Activated CD4-positive, alpha-beta T cell treated with anti-CD3 and anti-CD28 coated beads, Interleukin-2, amount 50 U/mL, for 16 hours (primary cell): Measurements from ENCODE around the gene RHNO1.

Experiments used
- DNase-seq: peaks from one replicate; pipeline ENCODE4 v3.0.0-alpha.2; 2020

RHNO1 gene

DNA sequence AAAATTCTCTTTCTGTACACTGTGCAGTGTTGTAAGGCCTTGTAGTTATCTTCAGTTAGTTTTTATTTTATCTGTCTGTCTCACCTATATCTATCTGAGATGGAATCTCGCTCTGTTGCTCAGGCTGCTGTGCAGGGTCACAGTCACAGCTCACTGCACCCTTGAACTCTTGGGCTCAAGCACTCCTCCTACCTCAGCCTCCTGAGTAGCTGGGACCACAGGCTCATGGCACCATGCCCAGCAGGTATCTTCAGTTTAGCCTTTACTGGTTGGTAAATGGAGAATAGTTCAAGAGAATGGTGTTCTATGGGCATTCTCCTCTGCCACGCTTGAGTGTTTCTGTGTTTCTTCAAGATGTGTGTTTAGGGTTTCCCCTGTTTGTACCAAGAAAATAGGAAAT, 27.2 kb downstream of the RHNO1 start:
- no peak for DNase-seq

- DNase-seq, result no peak
Measured at GRCh38 chr12:2912216-2912575, 35.2 kb downstream of the RHNO1 start.

DNA sequence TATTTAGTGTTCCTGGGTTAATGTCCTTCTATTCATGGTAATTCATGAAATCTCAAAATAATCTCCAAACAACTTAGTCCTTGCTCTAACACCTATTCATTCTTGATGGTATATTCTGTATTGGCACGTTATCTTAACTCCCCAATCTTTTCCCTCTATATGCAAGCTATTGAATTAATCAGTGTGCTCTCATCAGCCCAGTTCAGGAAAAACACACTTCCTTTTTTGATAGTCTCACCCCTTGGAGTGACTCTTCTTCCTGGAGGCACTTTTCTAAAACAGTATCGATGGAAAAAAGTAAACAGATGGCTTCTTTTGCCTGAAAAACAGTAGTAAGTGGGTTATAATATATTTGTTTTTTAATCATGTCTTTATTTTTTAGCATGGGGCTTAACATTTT, 42.2 kb downstream of the RHNO1 start:
- DNase-seq, result no peak

DNA sequence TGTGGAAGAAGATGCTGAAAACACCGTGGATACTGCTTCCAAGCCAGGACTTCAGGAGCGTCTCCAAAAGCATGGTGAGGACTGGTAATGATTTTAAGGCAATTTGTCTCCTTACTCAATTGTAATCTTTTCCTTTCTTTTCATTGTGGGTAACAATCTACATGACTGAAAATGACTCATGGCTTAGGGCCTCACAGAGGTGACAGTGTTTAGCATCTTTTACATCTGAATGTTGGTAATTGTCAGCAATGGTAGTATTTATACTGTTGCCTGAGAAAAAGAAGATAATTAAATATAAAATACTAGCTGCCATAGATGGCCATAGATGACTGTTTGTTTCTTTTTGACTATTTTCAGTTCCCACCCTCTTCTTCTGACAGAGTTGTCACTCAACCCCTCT, 45.3 kb downstream of the RHNO1 start:
- DNase-seq, result no peak

DNA sequence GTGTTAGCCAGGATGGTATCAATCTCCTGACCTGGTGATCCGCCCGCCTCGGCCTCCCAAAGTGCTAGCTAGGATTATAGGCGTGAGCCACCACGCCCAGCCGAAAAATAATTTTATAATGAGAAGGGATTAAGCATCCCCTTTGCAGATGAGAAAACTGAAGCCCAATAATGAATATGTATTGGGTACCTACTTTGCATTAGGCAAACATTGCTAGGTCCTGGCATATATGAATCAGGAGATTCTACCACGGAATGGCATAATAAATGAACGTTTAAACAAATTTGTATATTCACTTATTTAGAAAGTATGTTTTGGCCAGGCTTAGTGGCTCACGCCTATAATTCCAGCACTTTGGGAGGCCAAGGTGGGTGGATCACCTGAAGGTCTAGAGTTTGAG, 46.0 kb downstream of the RHNO1 start:
- DNase-seq, result no peak

DNA sequence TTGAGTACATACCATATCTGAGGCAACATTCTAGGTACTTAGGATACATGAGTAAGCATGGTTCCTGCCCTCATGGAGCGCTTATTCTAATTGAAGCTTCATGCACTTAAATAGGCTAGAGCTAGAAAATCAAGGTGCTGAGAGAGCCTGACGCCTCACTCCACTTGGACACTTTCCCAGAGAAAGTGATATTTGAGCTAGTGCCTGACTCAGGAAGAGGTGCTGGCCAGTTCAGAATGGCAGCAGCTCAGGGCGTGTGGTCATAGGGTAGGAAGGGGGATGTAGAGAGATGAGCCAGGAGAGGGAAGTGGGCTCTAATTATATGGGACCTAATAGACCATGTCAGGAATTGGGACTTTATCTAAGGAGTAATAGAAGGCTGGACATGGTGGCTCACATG, 47.0 kb downstream of the RHNO1 start:
- no peak for DNase-seq

- DNase-seq, result peak; percentile 16
Measured at GRCh38 chr12:2925322-2925995, 48.4 kb downstream of the RHNO1 start.

DNA sequence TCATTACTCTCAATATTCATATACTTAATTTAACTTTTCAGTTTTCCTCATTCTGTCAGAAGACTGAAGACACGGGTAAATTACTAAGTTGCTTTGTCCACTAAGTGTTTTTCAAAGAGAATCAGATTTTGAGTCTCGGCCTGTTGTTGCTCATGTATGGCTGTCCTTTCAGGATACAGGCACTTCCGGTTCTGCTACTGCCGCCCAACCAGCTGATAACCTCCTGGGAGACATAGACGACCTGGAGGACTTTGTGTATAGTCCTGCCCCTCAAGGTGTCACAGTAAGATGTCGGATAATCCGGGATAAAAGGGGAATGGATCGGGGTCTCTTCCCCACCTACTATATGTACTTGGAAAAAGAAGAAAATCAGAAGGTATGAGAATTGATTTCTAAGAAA, 53.8 kb downstream of the RHNO1 start:
- no peak for DNase-seq

DNA sequence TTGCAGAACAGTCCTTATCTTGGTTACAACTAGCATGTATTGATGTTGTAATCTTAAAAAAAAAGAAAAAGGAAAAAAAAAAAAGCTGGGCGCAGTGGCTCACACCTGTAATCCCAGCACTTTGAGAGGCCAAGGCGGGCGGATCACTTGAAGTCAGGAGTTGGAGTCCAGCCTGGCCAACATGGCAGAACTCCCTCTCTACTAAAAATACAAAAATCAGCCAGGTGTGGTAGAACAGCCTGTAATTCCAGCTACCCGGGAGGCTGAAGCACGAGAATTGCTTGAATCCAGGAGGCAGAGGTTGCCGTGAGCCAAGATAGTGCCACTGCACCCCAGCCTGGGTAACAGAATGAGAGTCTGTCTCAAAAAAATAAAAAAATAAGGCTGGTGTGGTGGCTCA, 56.6 kb downstream of the RHNO1 start:
- DNase-seq, result no peak

DNA sequence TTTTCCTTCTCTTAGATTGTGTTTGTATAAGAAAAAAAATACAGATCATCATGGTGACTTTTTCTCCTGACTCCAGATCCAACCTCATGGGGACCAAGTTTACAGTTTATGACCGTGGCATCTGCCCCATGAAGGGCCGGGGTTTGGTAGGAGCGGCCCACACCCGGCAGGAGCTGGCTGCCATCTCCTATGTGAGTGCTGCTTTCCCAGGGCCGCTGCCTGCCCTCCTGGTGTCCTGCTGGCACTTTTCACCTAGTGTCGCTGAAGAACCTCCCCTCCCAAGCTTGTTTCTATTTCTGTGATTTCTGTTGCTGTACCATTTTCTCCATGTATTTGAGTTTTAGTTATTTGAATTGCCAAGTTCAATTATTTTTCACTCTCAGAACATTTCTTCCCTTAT, 57.3 kb downstream of the RHNO1 start:
- DNase-seq, result no peak

- DNase-seq, result no peak
Measured at GRCh38 chr12:2936301-2936700, 59.3 kb downstream of the RHNO1 start.

- no peak for DNase-seq
Measured at GRCh38 chr12:2937500-2937899, 60.5 kb downstream of the RHNO1 start.
